GM21619 (cell line): ENCODE data around the gene NUP42.
"Not testable (repeated sequence)": the region's sequence is repeated elsewhere in the genome, so short reads cannot be mapped to it uniquely, and the experiment has no call there.

Experiments
- ATAC-seq: cut with Tn5 transposase; IDR thresholded peaks from one replicate; pipeline ENCODE4 v1.9.1; 2021; ENCODE audit not compliant: unreplicated experiment

The NUP42 gene

DNA sequence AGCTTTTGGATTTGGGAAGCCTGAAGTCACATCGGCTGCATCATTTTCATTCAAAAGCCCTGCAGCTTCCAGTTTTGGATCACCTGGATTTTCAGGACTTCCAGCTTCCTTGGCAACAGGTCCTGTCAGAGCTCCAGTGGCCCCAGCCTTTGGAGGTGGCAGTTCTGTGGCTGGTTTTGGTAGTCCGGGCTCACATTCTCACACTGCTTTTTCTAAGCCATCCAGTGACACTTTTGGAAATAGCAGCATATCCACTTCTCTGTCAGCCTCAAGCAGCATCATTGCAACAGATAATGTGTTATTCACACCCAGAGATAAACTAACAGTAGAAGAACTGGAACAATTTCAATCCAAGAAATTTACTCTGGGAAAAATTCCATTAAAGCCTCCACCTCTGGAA, 18.5 kb downstream of the NUP42 start:
- no peak for ATAC-seq

GRCh38 chr7:23204241-23204640, 22.4 kb downstream of the NUP42 start:
- ATAC-seq: no peak

DNA sequence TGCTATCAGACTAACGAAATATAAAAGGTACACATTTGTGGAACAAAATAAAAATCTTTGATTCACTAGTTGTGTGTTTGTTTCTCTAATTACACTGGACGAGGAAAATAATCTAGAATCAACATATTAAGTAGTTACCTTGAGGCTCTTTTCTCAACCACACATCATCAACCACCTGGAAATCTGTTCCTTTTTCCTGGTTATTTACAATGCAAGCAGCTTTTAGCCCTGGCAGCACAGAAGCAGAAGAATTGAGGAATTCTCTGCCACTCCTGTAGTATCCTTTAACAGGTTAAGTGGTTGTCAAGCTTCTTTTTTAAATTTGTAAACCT, 23.7 kb downstream of the NUP42 start:
- no peak for ATAC-seq

- ATAC-seq: no peak
Measured at GRCh38 chr7:23205909-23206767, 24.3 kb downstream of the NUP42 start.

DNA sequence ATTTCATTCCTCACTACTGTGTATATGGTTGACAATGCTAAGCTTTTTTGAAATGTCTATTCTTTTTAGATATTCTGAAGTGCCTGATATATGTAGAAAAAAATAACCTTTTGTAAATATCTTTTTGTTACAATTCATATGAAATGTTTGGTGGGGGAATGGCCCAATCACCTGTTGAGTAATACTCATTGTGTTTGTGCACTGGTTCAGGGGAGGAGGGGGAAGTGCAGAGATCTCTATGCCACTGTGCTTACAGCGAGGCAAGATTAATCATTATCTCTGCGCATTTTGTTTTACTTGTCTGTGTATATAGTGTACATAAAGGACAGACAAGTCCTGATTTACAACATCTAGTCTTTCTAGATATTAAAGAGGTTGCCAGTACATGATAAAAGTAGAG, 25.2 kb downstream of the NUP42 start:
- ATAC-seq: no peak

DNA sequence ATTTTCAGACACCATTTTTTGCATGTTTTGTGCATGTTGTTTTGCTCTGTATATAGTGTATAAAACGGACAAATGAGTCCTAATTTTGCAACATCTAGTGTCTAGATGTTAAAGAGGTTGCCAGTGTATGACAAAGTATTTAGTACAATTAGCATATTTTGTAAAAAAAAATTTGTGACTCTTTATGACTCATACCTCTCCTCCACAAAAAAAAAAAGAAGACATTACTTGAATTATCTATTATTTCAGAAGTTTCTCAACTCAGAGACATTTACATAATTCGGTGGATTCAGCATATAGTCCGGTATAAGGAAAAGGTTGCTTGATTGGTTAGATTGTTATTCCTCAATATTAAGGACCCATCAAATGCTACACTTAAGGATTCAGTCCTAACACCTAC, 26.0 kb downstream of the NUP42 start:
- no peak for ATAC-seq

GRCh38 chr7:23208316-23208715, 26.5 kb downstream of the NUP42 start:
- no peak for ATAC-seq

- no peak for ATAC-seq
Measured at GRCh38 chr7:23210506-23210905, 28.7 kb downstream of the NUP42 start.

DNA sequence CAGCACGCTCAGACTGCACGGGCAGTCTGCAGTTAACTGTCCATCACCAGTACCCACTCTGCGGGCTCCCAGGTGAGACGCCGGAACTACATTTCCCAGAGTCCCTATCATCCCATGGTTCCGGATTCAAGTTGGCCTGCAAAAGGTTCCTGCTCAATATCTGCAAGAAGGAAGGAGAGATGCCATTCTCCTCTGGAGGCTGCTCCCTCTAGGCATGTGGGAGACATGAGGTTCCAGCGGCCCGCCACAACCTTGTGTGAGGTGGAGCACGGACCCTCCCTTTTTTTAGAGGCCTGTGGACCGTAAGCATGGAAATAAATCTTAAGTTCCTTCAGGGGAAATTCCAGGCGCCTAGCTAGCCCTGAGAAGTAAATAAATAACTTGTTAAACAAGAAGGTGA, 29.7 kb downstream of the NUP42 start:
- no peak for ATAC-seq

DNA sequence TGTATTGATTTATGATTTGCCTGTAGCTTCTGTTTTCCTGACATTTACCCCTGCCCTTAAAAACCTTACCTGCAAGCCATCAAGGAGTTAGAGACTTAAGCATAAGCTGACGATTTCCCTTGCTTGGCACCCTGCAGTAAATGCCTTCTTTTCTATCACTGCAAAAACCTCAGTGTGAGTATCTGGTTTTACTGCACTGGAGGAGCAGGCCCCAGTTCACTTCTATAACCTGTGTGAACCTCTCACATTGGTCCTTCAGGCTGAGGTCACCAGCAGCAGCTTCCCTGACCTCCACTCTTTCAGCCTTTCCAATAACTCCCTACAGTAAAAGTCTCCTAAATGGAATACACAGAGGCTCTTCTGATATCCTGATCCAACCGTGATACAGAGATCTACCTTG, 30.5 kb downstream of the NUP42 start:
- no peak for ATAC-seq

DNA sequence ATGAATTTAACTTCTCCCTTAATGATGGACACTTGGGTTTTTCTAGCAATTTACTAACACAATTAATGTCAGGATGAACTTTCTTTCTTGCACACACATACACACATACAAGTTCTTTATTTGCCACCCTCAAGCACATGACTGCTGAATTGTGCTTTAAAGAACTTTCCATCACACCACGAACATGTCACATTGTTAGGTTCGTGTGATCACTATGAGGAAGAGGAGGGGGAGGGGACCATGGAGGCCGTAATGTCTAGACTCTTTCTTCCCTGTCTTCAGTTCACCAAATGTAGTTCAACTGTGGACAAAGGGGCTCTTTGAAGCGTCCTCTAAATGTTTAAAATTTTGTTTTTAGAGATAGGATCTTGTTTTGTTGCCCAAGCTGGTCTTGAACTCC, 31.0 kb downstream of the NUP42 start:
- no peak for ATAC-seq

GRCh38 chr7:23213755-23214154, 31.9 kb downstream of the NUP42 start:
- ATAC-seq: no peak

- no peak for ATAC-seq
Measured at GRCh38 chr7:23214423-23214822, 32.6 kb downstream of the NUP42 start.

- ATAC-seq: no peak
Measured at GRCh38 chr7:23214938-23215337, 33.1 kb downstream of the NUP42 start.

- ATAC-seq: no peak
Measured at GRCh38 chr7:23216021-23216420, 34.2 kb downstream of the NUP42 start.

DNA sequence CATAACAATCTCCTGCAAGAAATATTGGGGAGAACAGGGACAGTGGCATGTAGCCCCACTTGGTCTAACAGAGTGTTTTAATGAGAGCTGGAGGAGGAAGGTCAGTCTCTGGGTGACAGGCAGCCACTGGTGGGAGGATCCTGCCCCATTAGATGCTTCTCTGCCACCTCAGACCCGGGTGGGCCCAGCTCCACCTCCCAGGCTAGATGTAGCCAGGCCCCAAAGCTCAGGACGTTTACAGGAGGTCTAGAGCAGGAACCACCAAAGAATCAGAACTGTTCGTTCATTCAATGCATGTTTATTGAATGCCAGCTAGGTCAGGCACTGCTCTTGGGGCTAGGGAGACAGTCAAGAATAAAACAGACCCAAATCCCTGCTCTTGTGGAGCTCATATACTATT, 36.3 kb downstream of the NUP42 start:
- ATAC-seq: no peak

DNA sequence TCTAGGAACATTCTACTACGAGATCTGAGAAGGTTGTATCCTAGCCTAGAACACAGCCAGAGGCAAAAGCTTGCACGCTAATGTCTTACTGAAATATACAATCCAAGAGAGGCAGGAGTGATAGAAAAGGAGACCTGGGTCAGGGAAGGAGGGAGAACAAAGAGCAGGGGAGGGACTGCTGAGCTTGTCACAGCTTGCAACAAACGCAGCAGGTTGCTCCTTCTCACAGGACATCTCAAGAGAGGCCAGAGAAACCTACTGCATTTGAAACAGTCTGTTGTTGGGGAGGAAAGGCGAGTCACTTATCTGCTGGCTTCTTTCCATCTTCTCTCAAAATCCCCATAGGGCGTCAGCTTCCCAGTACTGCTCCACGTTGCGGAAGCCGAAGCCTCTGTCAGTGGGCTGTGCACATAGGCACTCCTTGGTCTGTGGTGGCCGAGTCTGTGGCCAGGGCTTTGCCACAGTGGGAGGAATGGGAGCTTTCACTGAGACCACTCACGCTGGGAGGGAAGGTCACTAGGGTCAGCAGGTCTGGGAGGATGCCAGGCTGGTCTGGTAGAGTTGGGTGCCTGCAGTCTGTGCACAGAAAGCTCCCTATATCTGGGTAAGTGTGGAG, 39.0 kb downstream of the NUP42 start:
- ATAC-seq: no peak

GRCh38 chr7:23222439-23223030, 40.7 kb downstream of the NUP42 start:
- ATAC-seq: no peak

- ATAC-seq: not testable (repeated sequence)
Measured at GRCh38 chr7:23224364-23224763, 42.5 kb downstream of the NUP42 start.

DNA sequence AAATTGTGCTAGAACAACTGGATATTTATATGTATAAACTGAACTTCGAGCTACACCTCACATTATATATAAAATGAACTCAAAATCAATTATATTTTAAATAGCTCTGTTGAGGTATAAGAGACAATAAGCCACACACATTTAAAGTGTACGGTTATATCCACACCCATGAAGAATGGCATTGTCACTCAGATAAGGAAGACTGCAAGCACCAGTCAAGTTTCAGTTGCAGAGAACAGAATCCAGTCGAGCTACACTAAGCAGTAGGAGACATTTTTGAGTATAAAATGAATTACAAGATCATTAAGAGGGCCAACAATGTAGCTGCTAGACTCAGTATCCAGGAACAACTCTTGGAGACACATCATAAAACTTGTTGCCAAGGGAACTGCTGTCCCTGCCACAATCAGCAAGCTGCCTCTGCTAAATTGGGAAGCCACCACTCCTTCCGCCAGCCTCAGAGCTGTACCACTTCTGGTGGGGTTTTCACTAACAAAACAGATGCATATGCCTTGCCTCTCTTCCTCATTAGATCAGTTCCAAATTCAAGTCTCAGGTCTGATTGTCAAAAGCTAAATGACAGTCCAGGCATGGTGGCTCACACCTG, 45.1 kb downstream of the NUP42 start:
- ATAC-seq: no peak

GRCh38 chr7:23228412-23228811, 46.6 kb downstream of the NUP42 start:
- no peak for ATAC-seq

DNA sequence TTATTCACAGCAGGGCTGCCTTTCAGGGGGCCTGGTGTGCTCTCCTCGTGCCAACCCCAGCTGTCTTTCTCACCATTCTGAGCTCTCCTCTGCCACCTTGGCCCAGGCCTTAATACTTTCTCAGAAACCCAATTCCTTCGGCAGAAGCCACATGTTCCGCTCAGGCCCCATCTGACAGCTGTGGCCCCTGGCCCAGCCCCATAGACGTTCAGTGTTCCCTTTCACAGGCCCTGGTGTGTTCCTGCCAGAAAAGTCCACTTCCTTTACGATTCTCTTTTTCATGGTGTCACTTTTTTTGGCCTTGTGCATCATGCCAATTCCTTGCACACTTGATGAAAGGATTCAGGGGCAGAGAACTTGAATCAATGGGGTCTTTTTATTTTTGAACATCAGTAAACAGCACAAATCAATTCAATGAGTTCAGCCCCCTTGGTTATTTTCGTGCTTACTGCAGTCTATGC, 48.8 kb downstream of the NUP42 start:
- no peak for ATAC-seq
